ENCODE results near the gene ZNF202. TPM values are rescaled to one million over a fixed set of nuclear protein-coding genes. Genes with fewer than 3 reads are reported as not detected.
"Not testable (repeated sequence)": the region's sequence is repeated elsewhere in the genome, so short reads cannot be mapped to it uniquely, and the experiment has no call there.

ZNF202 gene
- total RNA-seq, 3 donors from 2014 or later = 10.6 to 11.9 (median 11.1) TPM

- DNase-seq = no peak
- H3K4me3 ChIP-seq = no peak overlapping the region
- ATAC-seq = peak; percentile 35
- no peaks in the 10 kb centered on the region for H3K36me3 ChIP-seq (ENCODE audit: low read depth)
- intact Hi-C loops (cut with DNase I, micrococcal nuclease) = no loop called here
- H3K9me3 ChIP-seq = no peaks in the 10 kb centered on the region
- TF ChIP-seq CTCF (IDR thresholded peaks at IDR 0.05) = no peak
- no peaks in the 10 kb centered on the region for H3K4me1 ChIP-seq (ENCODE audit: low read depth)
Observed at GRCh38 chr11:123753110-123753509, 11.7 kb upstream of the ZNF202 start.

GRCh38 chr11:123751781-123752180 is 10.3 kb upstream of the ZNF202 start:
- no peak for TF ChIP-seq CTCF (IDR thresholded peaks at IDR 0.05)
- intact Hi-C loops (cut with DNase I, micrococcal nuclease) = no loop called here
- H3K36me3 ChIP-seq (ENCODE audit: low read depth) = no peaks in the 10 kb centered on the region
- no peaks in the 10 kb centered on the region for H3K4me1 ChIP-seq (ENCODE audit: low read depth)
- no peak overlapping the region for H3K4me3 ChIP-seq
- DNase-seq (no peak), ATAC-seq (no peak)
- no peaks in the 10 kb centered on the region for H3K9me3 ChIP-seq

- H3K4me3 ChIP-seq; H3K4me1 ChIP-seq (ENCODE audit: low read depth); DNase-seq; H3K36me3 ChIP-seq (ENCODE audit: low read depth); intact Hi-C loops (cut with DNase I, micrococcal nuclease); ATAC-seq; H3K9me3 ChIP-seq: not testable (repeated sequence)
Observed at GRCh38 chr11:123748349-123748748, 6.9 kb upstream of the ZNF202 start.

- Histone ChIP-seq H3K4me1 (ENCODE audit: low read depth) (no peaks in the 10 kb centered on the region), H3K4me3 (no peak overlapping the region), H3K9me3 (no peaks in the 10 kb centered on the region), H3K36me3 (ENCODE audit: low read depth) (no peaks in the 10 kb centered on the region)
- intact Hi-C loops (cut with DNase I, micrococcal nuclease) = no loop called here
- DNase-seq (no peak), ATAC-seq (no peak)
- TF ChIP-seq CTCF (IDR thresholded peaks at IDR 0.05) = no peak
Observed at GRCh38 chr11:123745764-123746451, 4.4 kb upstream of the ZNF202 start.

- TF ChIP-seq CTCF (IDR thresholded peaks at IDR 0.05) = no peak
- ATAC-seq (no peak), DNase-seq (no peak)
- no peaks in the 10 kb centered on the region for H3K36me3 ChIP-seq (ENCODE audit: low read depth)
- no peak overlapping the region for H3K4me3 ChIP-seq
- peaks cover 11% of the 10 kb centered on the region for H3K4me1 ChIP-seq (ENCODE audit: low read depth)
- intact Hi-C loops (cut with DNase I, micrococcal nuclease) = no loop called here
- no peaks in the 10 kb centered on the region for H3K9me3 ChIP-seq
Observed at GRCh38 chr11:123742724-123743120, 1.3 kb upstream of the ZNF202 start.

GRCh38 chr11:123742031-123742723 is 717 bp upstream of the ZNF202 start:
- TF ChIP-seq CTCF (IDR thresholded peaks at IDR 0.05) = no peak
- Histone ChIP-seq H3K4me1 (ENCODE audit: low read depth) (peaks cover 11% of the 10 kb centered on the region), H3K36me3 (ENCODE audit: low read depth) (no peaks in the 10 kb centered on the region), H3K9me3 (no peaks in the 10 kb centered on the region), H3K4me3 (no peak overlapping the region)
- intact Hi-C loops (cut with DNase I, micrococcal nuclease) = no loop called here
- ATAC-seq (no peak), DNase-seq (peak in 1 of 3 donors; percentile 12)

Data from mucosa of descending colon (tissue), 3 donors.